ENCODE measurements around the gene BRD1. TPM values are rescaled to one million over a fixed set of nuclear protein-coding genes. Genes with fewer than 3 reads are reported as not detected.
"Not testable (repeated sequence)": the region's sequence is repeated elsewhere in the genome, so short reads cannot be mapped to it uniquely, and the experiment has no call there.

Gene BRD1
- polyA plus RNA-seq, 4 donors, result 34.1 to 46.0 (median 35.2) TPM

DNA sequence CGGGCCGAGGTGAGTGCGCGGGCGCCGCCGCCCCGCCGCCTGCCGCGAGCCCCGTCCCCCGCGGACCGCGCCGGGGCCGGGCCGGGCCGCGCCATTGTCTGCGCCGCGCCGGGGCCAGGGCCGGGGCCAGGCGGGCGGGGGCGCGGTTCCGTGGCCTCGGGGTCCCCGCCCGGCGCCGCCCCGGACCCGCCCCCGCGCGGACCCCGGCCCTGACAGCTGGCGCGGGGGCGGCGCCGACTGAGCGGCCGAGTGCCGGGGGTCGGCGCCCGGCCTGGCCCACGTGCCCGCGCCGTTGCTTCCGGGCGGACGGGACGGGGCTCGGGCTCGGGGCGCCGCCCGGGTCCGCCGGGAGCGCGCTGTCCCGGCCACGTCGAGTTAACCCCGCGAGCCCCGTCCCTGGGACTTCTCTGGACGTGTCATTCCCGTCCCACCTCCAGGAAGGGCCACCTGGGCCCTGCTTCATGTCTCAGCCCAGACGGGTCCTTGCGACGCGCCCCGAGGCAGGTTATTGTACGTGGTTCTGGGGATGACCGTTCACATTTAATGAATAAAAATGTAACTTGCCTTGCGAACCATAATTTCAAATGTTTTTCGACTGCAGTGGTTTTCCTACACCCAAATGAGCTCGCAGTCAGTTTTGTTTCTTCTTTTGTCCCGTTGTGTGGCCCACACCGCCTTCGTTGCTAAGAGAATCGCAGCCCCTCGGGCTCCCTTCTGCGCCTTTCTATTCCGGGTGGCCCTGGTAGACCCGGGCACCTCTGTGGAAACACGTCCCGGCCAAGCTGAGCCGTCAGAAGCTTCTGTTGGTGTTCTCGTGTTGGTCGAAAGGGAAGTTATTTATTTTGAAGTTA is 26.5 kb upstream of the BRD1 start:
- peak in 1 of 4 donors; percentile 12 for DNase-seq (ENCODE audit: low read depth in 4 of 4, low spot score in 3 of 4)

DNA sequence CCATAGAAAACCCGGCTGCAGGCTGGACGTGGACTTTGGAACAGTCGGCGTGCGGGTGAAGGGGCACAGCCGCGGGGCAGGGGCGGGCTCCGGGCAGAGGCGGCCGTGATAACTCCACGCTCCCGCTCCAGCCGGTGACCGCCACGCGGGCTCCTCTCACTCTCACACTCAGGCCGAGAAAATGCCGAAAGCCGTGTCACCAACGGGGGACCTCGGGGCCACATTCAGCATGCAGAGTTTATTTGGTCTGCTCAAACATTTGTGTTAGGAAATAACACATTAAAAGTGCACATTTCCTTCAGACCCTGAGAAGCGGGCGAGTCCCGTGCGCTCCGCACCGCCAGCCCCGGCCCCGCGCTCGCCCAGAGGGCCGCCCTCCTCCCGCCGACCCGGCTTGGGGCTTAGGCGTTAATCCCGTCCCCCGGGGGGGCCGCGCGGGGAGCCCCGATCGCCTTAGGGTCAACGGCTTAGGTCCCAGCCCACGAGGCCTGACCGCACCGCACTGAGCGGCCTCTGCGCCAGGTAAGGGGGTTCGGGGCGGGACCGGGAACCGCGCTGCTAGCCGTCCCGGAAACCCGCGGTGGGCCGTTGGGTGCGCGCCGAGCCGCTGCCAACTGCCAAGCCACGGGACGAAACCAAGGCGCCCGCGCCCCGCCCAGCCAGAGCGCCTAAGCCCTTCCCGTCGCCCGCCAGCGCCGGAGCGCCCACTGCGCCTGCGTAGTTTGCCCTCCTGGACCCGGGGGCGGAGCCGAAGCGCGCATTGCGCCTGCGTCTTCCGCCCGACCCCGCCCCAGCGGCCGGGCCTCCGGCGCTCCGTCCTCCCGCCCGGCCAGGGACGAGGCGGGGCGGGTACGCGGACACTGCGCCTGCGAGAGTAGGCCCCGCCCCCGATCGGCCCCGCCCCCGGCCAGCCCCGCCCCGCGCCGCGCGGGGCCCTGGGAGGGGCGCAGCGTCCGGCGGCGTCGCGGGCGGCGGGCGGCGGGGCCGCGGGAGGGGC is 25.5 kb upstream of the BRD1 start, which contains the start of gene ZBED4:
TSS of gene ZBED4 (plus strand) at position 947 of the 997 bp plus-strand sequence. CDS start 29,819 bp downstream, outside the sequence.
- peak; percentile 91 to 94 (median 92) for DNase-seq (ENCODE audit: low read depth in 4 of 4, low spot score in 3 of 4)

DNA sequence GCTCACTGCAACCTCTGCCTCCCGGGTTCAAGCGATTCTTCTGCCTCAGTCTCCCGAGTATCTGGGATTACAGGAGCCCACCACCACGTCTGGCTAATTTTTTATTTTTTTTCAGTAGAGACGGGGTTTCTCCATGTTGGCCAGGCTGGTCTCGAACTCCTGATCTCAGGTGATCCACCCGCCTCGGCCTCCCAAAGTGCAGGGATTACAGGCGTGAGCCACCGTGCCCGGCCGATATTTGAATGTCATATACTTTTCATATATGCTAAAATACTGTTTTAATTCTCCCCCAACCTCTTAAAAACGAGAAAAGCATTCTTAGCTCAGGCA is 24.9 kb upstream of the BRD1 start:
- DNase-seq (ENCODE audit: low read depth in 4 of 4, low spot score in 3 of 4), result not testable (repeated sequence)

DNA sequence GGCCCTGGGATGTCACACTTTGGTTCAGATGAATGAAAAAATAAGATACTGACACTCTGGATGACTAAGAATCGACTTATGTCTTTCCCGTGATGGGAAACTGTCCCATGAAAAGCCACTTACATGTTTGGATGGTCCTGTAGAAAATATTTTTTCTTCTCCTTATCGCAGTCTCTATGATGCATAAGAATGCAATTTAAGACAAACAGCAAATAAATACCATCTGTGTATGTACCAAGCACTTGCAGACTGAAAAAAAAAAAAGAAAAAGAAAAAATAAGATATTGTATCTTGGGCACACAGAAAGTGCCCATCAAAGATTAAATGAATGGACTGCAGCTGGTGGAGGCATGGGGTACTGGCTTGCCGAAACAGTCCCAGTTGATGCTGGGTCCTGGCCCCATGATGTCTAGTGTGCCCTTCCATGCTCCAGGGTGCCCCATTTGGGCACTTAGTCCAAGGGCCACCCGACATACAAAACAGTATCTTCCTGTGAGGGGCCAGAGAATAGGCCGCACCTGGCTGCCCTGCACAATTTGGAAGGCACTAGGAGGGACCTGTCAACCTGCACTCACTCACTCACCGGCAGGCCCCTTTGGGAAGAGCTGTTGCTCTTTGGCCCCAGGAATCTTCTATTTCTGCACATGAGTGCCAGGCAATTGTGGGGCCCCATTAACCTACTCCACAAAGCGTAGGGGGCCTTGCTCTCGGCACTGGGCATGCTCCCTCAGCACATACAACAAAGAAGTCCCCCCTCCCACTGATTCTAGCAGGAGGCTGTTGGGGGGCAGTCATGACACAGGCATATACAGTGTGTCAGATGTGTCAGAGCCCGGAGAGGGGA is 23.5 kb upstream of the BRD1 start:
- no peak for DNase-seq (ENCODE audit: low read depth in 4 of 4, low spot score in 3 of 4)

DNA sequence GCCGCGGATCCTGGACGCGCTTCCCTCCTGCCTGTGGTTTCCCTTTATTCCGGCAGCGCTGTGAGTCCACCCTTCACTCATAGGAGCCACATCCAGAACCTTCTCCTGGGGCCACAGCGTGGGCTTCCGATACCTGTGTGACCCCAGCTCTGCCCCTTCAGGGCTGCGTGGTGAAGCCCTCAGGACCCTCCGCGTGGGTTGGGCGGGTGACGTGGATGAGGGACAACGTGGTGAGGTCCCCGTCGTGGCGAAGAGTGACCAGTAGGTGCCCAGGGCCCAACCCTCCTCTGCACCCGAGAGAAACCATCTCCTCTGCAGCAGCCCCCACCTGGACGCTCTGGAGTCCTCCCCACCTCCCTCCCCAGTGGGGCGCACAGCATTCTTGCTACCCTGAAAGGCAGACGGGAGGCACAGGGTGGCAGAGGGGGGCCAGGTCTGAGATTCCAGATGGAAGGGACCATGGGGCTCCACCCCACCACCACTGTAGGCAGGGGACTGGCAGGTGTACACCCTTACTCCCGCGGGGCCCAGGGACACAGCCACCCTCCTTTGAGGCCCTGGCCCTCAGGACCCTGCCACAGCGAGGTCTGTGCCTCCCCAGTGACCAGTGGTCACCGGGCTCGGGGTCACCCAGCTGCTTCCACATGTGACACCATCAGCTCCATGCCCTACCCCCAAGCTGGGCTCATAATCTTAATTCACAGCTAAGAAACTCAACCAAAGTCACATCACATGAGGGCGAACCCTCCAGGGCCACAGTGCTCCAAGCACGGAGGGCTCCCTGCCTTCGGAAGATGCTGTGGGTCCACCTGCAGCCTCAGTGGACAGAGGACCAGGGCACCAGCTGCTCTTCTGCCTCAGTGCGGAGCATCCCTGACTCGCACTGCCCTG is 22.6 kb upstream of the BRD1 start:
- no peak for DNase-seq (ENCODE audit: low read depth in 4 of 4, low spot score in 3 of 4)

DNA sequence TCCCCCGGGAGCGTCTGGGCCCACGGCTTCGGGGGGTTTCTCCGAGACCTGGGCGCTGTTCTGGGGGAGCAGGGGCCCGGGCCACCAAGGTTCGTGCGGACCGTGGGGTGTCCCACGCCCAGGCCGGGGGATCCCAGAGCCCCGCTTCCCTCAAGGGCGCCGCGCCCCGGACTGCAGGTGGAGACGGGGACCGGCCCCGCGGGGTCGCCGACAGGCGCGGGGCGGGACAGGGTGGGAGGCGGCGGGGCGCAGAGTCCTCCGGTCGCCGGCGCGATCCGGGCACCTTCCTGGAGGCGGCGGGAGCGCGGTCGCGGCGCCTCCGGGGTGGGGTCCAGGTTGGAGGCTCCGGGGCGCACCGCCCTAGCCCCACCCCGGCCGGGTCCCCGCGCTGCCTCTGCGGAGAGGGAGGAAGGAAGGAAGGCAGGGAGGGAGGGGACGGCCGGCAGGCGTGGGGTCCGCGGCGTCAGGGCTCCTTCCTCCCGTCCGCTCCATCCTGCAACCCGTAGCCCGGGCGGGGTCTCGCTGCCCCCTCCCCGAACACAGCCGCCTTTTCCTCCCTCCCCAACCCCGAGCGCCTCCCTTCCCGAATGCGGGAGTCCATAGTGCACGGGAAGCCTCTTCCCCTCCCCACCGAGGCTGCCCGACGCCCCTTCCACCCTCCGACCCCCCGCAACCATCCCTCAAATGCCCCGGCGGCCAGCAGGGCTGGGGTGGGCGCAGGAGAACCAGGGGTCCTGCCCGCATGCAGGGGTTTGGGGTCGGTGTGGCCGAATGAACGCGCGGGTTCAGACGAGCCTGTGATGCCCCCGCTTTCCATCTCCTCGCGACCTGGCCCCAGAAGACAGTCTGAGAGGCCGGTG is 21.7 kb upstream of the BRD1 start:
- no peak for DNase-seq (ENCODE audit: low read depth in 4 of 4, low spot score in 3 of 4)

DNA sequence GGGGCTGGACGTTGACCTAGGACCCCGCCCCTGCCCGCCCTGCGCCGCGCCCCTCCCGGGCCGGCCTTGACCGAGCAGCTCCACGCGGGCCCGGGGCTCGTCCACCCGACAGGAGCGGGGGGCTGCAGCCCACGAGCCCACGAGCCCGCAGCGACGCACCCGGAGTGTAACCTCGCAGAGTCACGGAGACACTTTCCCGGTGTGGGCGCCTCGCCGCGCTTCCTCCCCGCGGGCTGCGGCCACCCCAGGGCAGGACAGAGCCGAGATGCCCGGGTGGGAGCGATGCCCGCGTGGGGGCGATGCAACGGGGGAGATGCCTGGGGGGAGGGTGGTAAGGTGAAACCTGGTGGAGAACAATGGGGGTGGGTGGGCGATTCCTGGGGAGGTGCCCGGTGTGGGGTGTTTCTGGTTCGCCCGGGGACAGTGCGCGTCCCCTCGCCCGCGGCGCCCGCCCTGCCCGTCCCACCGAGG is 21.1 kb upstream of the BRD1 start:
- no peak for DNase-seq (ENCODE audit: low read depth in 4 of 4, low spot score in 3 of 4)

DNA sequence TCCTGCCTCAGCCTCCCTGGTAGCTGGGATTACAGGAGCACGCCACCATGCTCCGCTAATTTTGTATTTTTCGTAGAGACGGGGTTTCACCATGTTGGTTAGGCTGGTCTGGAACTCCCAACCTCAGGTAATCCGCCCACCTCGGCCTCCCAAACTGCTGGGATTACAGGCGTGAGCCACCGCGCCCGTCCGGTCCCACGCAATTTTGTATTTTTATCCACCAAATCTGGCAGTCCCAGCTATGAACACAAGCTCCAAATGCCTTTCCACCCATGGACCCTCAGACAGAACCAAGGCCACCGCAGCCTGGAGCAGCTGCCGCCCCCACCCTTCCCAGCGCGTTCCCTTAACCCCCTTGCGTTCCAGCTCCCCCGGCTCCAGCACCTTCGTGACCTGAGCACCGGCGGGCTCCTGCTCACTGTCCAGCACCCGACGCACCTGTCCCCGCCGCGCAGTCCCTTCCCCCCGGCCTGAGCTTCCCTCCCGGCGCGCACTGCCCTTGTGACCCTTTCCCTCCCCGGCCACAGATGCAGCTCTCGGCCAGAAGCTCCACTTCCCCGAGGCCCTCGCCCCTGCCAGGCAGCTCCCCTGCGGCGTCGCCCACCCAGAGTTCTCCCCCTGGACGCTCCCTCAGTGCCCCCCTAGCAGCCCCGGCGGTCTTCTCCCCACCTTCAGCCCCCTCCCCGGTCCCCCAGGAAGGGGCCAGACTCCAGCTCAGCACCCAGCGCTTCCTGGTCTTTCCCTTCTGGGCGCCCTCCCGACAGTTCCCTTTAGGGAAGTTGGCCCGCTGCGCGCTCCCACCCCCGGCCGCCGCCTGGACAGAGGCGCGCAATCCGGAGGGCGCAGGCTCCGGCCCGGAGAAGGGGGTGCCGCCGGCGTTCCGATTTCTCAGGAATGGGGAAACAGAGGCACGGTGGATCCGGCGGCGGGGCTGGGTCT is 20.3 kb upstream of the BRD1 start:
- no peak for DNase-seq (ENCODE audit: low read depth in 4 of 4, low spot score in 3 of 4)

DNA sequence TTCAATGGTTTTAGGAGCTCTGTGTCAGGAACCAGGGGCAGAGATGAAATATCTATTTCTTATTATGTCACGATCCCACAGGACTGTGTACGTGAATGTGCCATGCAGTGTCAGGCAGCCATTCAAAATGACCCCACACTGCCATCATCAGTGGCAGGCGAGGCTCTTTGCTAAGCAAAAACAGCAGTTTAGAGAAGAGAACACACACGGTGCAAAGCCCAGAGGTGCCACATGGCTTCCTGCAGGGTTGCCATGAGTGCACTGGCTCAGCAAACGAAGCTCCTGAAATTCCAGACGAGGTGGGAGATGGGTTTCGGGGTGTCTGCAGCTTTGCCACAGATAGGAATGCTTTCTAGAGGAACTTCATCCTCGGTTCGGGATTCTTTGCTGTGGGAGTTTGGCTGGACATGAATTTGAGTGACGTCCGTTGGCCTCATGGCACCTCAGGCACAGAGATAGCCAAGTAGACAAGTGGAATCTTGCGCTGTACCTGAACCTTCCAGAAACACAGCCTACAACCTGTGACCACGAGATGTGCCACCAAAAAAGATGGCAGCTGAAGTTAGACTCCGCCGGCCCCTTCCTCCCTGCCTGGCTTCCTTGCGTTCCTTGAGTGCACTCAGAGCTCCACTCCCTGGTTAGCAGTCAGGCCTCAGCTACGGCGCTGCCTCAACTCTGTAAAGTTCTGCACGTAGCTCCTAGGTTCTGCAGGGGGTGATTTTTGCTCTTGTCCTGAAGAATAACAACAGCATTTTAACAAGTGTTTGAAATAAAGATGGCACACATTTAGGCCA is 18.2 kb upstream of the BRD1 start:
- DNase-seq (ENCODE audit: low read depth in 4 of 4, low spot score in 3 of 4), result no peak

DNA sequence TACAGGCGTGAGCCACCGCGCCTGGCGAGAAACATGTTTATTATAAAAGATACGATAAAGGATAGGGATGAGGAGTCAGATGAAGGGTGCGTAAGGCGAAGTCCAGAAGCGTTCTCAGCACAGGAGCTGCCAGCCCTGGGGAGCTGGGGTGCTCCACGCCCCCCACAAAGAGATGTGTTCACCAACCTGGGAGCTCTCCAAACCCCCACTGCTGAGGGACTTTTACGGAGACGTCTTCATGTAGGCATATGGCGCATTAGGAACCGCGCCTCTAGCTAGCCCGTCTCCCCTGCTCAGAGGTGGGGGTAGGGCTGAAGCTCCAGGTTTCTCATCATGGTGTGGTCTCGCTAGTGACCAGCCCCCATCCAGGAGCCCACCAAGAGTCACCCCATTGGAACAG is 17.6 kb upstream of the BRD1 start:
- no peak for DNase-seq (ENCODE audit: low read depth in 4 of 4, low spot score in 3 of 4)

DNA sequence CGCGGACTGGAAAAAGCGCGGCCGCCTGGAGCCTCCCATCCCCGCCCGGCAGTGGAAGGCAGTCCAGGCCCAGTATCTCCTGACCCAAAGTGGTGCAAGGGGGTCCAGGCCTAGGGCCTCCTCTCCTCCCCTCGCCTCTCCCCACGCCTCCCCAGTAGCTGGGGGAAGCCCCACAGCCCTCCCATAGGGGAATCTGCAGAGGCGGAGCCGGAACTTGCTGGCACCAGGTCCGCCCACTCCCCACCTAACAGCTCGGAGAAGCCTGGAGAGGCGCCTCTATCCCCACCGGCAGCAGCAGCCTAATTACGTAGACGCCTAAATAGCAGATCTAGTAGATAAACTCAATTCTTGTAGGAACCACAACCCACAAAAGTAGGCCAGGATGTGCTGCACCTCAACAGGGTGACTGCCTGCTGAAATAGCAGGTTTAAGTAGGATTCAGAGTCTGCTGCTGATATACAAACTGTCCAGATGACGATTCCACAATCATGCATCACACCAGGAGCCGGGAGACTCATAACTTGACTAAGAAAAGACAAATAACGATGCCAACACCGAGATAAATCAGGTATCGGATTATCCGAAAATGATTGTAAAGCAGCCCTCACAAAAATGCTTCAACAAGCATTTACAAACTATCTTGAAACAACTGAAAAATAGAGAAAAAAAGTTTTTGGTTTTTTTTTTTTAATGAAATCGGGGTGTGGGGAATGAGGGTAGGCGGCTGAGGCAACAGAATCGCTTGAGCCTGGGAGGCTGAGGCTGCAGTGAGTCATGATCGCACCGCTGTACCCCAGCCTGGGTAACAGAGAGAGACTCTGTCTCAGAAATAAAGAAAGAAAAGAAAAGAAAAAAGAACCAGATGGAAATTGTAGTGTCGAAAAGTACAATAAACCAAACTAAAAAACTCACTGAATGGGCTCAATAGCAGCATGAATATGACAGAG is 11.4 kb upstream of the BRD1 start:
- no peak for DNase-seq (ENCODE audit: low read depth in 4 of 4, low spot score in 3 of 4)

DNA sequence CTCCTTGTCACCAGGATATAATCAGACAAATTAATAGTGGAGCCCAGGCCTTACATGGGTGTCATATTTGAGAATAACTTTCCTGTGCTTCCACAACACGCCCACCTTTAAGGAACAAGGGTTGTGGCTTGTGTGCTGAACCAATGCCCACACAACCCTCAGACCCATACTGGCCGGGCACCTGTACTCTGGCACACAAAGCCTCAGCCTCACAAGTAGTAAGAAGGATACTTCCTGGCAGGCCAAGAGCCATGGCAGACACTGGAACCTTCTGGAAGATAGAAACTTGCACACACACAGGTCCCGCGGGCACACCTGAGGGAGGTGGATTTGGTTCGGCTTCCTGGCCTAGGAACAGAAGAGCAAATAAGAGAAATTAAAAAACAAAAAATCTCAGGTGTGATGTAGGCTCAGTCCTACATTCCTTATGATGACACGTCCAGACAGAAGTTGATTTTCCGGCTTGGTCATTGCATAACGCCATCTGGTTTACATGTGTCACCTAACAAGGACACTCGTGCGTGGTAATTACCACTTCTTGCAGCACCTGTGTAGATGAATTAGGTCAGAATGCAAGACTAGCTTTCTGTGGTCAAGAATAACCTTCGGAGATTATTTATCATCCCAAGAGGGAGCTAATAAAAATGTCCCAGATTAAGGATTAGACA is 5.8 kb upstream of the BRD1 start:
- no peak for DNase-seq (ENCODE audit: low read depth in 4 of 4, low spot score in 3 of 4)

DNA sequence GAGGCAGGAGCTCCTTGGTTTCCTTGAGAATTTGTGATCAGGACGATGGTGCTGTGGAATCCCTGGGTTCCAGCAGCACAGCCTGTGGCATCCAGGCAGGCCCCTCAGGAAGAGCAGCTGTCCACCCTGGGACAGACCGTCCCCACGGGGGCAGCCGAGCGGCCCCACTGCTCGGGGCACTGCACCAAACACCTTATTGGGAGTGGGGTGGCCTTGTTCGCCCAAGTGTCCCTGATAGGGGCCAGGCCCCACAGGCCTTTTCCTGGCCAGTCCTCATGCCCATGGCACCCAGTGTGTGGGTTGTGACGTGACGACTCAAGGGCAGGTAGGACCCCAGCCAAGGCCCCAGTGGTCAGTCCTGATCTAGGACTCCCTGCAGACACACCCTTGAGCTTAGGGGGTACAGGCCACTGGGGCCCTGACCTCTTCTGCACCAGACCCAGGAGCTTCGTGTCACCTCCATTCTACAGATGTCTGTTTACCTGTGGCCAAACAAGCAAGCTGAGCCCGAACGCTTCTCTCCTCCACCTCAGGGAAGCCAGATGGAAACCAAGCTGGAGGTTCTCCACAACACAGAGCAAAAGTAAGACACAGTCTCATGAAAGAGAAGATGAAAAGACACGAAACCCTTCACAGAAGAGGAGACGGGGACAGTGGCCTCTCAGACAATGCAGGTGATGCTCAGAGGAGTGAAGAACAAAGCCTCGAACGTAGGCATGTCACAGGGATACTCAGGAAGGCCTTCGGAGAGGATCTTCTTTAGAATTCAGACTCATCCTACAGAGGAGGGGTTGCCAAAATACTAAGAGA is 1.6 kb upstream of the BRD1 start:
- no peak for DNase-seq (ENCODE audit: low read depth in 4 of 4, low spot score in 3 of 4)

DNA sequence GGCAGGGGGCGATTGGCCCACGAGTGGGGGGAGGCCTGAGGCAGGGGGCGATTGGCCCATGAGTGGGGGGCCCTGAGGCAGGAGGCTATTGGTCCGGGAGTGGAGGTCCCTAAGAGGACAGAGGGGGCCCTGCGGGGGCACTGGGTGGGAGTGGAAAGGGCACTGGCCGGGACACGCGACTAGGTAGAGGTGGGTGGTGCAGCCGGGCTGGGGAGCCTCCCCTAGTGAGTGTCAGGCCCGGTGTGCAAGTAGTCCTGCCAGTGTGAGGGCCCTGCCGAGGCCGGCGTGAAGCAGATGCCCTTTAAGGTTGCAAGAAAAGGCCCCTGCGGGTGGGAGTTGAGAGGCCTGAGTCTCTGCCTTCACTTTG is 909 bp upstream of the BRD1 start:
- DNase-seq (ENCODE audit: low read depth in 4 of 4, low spot score in 3 of 4), result no peak

Data from left renal pelvis (tissue), 4 donors.